Kasumi-1 (cell line): ENCODE results near the gene SDR39U1.

Source experiments
- DNase-seq, 2 experiments: peaks; one replicate each; lab custom pipeline; 2025; lab: John Stamatoyannopoulos, UW

The SDR39U1 gene

DNA sequence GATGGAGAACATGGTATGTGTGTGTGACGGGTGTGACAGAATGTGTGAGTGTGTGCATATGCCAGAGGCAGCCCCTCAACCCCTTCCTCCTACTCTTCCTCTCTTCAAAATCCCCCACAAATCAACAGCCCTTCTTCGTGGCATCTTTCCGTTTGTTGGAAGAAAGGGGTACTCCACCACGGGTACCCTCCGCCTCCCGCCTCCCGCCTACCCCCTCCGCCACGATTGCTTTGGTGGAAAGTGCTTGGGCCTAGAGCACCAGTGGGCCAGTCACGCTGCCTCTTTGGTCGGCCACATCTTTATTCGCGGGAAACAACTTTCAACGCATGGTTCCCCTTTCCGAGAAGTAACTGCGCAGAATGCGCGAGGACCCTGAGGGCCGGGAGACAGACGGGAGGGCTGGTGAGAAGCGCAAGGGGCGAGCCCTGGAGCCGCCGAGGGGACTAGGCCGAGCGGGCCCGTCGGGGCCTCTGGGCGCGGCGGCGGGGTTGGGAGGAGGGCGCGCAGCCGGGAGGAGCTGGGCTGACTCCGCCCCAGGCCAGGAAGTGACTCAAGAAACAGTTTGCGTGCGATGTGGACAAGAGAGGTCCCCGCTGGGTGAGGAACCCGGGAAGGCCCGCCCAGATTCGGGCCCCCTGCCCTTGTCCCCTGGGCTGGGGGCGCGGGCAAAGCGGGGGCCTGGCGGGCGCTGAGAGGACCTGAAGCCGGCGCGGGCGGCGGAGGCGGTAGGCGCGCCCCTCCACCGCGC is 13.0 kb downstream of the SDR39U1 start, which contains the start of the genes CBLN3 and KHNYN:
TSS of gene CBLN3 (minus strand) at position 274 of the 748 bp plus-strand sequence. CDS start 614 bp downstream, outside the sequence.
TSS of gene KHNYN (plus strand) at position 560 of the 748 bp plus-strand sequence. CDS start 777 bp downstream, outside the sequence.
- peak; percentile 85 to 89 for DNase-seq

DNA sequence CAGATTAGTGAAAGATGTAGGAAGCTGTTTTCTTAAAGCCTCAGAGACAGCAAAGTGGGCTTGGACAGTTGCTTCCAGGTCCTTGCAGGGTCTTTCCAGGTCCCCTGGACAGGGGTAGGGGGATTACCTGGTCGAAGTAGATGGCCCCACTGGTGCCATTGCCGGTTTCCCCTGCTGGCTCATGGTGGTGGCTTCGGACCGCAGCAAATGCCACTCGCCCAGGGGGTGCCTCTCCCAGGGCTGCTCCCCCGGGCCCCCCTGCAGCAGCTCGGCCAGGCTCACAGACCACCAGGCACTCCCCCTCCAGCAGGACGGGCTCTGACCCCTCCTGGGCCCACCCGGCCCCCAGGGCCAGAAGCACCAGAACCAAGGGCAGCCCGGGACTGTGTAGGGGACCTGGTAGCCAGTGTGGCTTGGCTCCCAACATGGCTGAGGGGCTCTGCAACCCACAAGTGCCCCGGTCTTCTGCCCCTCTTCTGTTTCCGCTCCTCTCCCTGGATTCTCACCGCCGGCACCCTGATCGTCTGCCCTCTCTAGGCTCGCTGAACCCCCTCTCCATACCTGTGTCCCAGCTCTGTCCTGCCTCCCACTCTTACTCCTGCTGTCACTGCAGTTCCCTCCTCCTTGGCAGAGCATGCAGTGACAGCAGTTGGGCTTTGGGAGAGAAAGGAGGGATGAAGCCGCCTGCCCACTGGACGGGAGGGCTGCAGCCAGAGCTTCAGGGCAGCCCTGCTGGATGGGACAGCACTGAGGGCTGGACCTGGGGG is 13.8 kb downstream of the SDR39U1 start:
- DNase-seq = no peak

DNA sequence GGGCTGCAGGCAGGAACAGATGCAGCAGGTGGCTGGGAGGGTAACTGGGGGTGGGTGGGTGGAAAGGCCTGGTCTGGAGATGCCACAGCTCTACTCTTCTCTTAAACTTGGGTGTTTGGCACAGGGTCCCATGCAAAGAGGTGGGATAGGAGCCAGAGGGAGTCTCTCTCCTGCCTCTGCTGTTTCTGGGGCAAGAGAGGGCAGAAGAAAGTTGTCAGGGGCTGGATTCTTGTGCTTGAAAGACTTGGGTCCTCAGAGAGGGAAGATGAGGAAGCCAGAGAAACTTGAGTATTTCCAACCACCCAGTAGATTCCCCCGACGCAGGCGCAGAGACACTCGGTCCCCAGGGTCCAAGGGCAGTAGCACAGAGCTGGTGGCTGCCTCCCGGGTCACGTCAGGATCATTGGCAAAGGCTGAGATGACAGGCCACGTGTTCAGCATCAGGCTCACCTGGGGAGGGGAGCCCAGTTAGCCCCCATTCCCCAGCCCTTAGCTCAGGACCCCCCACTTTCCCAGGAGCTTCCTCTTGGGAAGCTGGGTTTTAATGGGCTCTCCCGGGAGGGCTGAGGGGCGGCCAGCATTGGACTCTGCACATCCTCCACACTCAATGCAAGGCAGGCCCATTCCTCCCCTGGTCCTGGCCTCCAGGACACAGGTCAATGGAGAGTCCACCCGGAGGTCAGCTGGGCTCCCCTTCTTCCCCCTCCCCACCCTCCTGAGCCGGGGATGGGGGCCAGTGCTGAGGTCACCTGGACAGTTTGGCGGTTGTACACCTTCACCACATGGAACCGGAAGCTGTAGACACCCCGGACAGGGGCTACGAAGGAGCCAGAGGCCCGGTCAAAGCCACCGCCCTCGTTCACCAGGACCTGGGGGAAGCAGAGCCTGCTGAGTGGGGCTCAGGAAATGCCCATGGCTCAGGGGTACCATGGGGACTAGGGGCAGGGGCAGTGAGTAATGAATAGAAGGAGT is 14.8 kb downstream of the SDR39U1 start:
- DNase-seq = no peak

DNA sequence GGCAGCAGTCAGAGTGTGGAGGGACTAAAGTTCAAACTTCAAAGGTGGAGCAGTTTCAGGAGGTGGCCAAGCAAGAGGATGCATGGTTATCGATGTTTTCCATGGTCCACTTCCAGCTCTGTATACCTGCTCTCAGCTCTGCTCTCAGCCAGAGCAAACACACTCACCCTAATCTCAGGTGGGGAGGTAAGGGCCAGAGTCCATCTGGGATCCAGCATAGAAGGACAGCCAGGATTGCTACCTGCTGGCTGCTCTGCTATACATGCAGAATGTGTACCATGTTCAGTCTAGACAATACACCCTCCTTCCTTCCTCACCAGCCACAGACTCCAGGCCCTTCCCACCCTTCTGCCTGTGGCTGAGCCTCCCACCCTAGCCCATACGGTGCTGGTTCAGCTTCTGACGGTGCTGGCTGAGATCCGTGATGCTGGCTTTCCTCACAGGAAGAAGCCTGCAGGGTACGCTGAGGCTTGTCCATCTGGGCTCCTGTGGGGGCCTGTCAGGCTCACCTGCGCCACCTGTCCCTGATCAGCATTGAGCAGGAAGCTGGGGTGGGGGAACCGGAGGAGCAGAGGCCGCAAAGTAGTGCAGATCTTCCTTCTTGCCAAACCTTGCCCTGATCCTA is 15.6 kb downstream of the SDR39U1 start:
- peak in 1 of 2 experiments; percentile 12 for DNase-seq

DNA sequence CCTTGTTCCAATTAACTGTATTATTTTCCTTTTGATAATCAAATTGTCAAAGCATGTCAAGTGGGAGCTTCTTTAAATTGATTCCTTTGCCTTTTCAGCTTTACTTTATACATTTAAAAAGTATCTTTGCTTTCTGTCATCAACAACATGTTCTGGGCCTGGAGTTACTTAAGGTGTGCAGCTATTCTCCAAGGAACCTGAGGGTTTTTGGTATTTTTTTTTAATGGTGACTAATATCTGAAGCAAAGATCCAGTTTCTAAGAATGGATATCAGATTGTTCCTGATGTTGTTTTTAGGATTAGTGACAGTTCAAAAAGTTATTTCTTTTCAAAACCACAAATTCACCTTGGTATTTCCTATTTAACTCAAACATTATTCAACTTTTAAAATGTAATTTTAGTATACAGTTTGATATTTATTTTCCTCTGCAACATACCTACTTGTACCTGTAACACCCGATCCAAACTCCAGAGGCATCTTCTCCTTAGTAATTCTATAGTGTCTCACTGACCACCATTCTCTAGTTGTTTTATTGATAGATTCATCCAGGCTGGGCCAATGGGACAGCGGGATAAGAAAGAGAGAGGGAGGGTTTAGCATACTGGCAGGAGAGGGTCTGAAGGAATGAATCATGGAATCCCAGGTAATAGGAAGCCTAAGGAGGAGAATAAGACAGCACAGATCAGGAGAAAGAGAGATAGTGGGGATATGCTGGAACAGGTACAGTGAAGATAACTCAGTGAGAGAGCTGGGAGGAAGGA is 16.2 kb downstream of the SDR39U1 start:
- DNase-seq = no peak

GRCh38 chr14:24425704-24426103 is 16.9 kb downstream of the SDR39U1 start:
- no peak for DNase-seq

DNA sequence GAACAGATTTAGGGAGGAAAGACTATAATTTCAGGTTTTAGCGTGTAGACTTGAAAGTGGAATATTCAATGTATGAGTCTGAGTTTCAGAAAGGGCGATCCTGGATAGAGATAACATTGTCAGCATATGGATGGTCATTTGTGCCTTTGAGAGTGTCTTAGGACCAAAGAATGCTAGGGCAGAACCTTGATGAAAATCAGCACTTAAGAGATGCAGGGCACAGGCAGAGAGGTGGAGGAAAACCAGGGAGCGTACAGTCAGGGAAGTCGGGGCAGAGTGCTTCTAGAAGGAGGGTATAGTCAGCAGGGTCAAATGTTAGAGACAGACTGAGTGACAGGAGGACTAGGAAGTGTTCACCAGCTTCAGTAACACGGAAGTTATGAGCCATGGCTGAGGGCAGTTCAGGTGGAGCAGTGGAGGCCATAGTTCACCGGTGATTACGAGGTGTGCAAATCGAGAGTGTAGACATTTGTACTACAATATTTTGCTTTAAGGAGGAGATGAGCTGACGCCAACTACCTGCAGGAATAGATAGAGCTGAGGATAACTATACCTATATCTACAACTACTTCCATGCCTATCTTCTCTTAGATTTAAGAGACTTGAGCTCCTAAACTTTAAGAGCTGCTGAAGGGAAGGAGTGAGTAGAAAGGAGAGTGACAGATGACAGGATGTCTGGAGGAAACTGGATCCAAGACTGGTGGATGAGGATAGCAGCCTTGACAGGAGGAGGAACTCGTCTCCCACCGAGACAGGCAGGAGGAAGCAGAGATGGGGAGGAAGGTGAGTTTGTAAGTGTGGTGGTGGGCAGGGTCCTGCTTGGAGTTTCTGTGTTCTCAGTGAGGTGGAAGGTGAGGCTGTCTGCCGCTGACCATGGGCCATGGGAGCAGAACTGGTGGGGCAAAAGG is 19.6 kb downstream of the SDR39U1 start:
- no peak for DNase-seq

- DNase-seq = peak; percentile 44 to 56
Measured at GRCh38 chr14:24422261-24422660, 20.3 kb downstream of the SDR39U1 start.

- no peak for DNase-seq
Measured at GRCh38 chr14:24418492-24418873, 24.1 kb downstream of the SDR39U1 start.

- DNase-seq = no peak
Measured at GRCh38 chr14:24417832-24418491, 24.6 kb downstream of the SDR39U1 start.

- no peak for DNase-seq
Measured at GRCh38 chr14:24416932-24417619, 25.5 kb downstream of the SDR39U1 start.

- no peak for DNase-seq
Measured at GRCh38 chr14:24416254-24416931, 26.2 kb downstream of the SDR39U1 start.

- DNase-seq = no peak
Measured at GRCh38 chr14:24415421-24416253, 26.9 kb downstream of the SDR39U1 start.

GRCh38 chr14:24414732-24415420 is 27.7 kb downstream of the SDR39U1 start:
- no peak for DNase-seq

DNA sequence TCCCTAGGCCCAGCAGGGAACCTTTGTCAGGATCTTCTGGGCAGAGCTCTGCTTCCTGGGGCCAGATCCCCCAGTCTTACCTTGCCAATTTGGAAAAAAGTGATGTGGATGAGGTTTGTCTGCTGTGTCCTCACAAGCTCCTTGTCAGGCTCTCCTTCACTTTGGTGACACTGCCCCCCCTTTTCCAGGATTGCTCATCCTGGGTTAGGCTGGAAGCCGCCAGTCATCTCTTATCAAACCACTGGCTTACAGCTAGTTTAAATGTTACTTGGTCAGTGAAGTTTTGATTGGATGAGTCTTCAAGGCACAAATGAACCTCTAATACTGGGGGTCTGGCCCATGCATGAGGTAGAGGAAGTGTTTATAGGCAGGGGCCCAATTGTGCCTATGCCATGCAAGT is 28.5 kb downstream of the SDR39U1 start:
- DNase-seq = no peak
